ENCODE data around the gene TEF.

GRCh38 chr22:41401781-41402648 lies 20.3 kb downstream of the TEF start:
- TF ChIP-seq CTCF (IDR thresholded peaks at IDR 0.05; ENCODE audit: insufficient read depth, low read length, poor library complexity, severe bottlenecking): no peak
- no peak for TF ChIP-seq EZH2phosphoT487 (conservative IDR thresholded peaks at IDR 0.05; ENCODE audit: low read length)

Measured in SU-DHL-6 (cell line).